HG02571 (cell line): Measurements from ENCODE around the gene GNAI3.
A peak's percentile ranks its signal among the peaks of the same experiment; 100 is the strongest.

ENCODE experiments used
- ATAC-seq: cut with Tn5 transposase; IDR thresholded peaks from one replicate; pipeline ENCODE4 v1.9.1; 2021; ENCODE audit warnings: mild to moderate bottlenecking, moderate library complexity; ENCODE audit not compliant: unreplicated experiment

The GNAI3 gene

GRCh38 chr1:109592916-109593315 is 44.5 kb downstream of the GNAI3 start:
- no peak for ATAC-seq

GRCh38 chr1:109595531-109595930 is 47.1 kb downstream of the GNAI3 start:
- no peak for ATAC-seq

GRCh38 chr1:109598156-109598555 is 49.7 kb downstream of the GNAI3 start:
- no peak for ATAC-seq

- no peak for ATAC-seq
Observed at GRCh38 chr1:109598655-109599054, 50.2 kb downstream of the GNAI3 start.

GRCh38 chr1:109603229-109603628 is 54.8 kb downstream of the GNAI3 start:
- no peak for ATAC-seq

- ATAC-seq = no peak
Observed at GRCh38 chr1:109605381-109605780, 57.0 kb downstream of the GNAI3 start.

GRCh38 chr1:109609881-109610280 is 61.5 kb downstream of the GNAI3 start:
- no peak for ATAC-seq

GRCh38 chr1:109610609-109611307 is 62.3 kb downstream of the GNAI3 start:
- no peak for ATAC-seq

GRCh38 chr1:109611308-109611990 is 63.0 kb downstream of the GNAI3 start:
- no peak for ATAC-seq

- ATAC-seq = no peak
Observed at GRCh38 chr1:109613361-109614147, 65.1 kb downstream of the GNAI3 start.

- no peak for ATAC-seq
Observed at GRCh38 chr1:109615879-109616278, 67.5 kb downstream of the GNAI3 start.

- ATAC-seq = no peak
Observed at GRCh38 chr1:109616391-109616790, 68.0 kb downstream of the GNAI3 start.

GRCh38 chr1:109617291-109617801 is 68.9 kb downstream of the GNAI3 start:
- ATAC-seq = no peak

- no peak for ATAC-seq
Observed at GRCh38 chr1:109618661-109619575, 70.5 kb downstream of the GNAI3 start.

GRCh38 chr1:109619576-109620400 is 71.4 kb downstream of the GNAI3 start, which contains the start of the genes AMPD2 and GNAT2:
Gene AMPD2, plus strand, starts transcription at chr1:109619837. Its CDS starts 1,339 bp downstream, at chr1:109621176.
Gene GNAT2, minus strand, starts transcription at chr1:109619616. Its CDS starts 6,746 bp downstream, at chr1:109612870.
- peak; percentile 43 for ATAC-seq

GRCh38 chr1:109620401-109620791 is 72.0 kb downstream of the GNAI3 start:
- ATAC-seq = no peak

- ATAC-seq = peak; percentile 68
Observed at GRCh38 chr1:109620841-109621286, 72.4 kb downstream of the GNAI3 start.

GRCh38 chr1:109621379-109622136 is 73.1 kb downstream of the GNAI3 start:
- no peak for ATAC-seq
